Activated T-helper 17 cell treated with anti-CD3 and anti-CD28 coated beads, Interleukin-2, amount 50 U/mL, for 72 hours (primary cell): Measurements from ENCODE around the gene PRAF2. TPM values are rescaled to one million over a fixed set of nuclear protein-coding genes. Genes with fewer than 3 reads are reported as not detected.

ENCODE experiments used
- ATAC-seq: fragments of 150-1000 bp; cut with Tn5 transposase; replicated peaks from 2 replicates; pipeline ENCODE4 v1.10.0; 2021; ENCODE audit warnings: mild to moderate bottlenecking, moderate library complexity
- H3K27ac Mint-ChIP-seq: one replicate; pipeline ENCODE4 v1.8.0; 2022; ENCODE audit warnings: mixed read lengths
- H3K27me3 Mint-ChIP-seq: one replicate; pipeline ENCODE4 v1.8.0; 2022; ENCODE audit warnings: mixed read lengths
- H3K36me3 Mint-ChIP-seq: one replicate; pipeline ENCODE4 v1.8.0; 2022; ENCODE audit warnings: low read depth, mild to moderate bottlenecking, mixed read lengths
- H3K4me1 Mint-ChIP-seq: one replicate; pipeline ENCODE4 v1.8.0; 2022; ENCODE audit warnings: mixed read lengths
- H3K4me3 Mint-ChIP-seq: one replicate; pipeline ENCODE4 v1.8.0; 2022; ENCODE audit warnings: mild to moderate bottlenecking, mixed read lengths
- H3K9me3 Mint-ChIP-seq: one replicate; pipeline ENCODE4 v1.8.0; 2022; ENCODE audit warnings: mixed read lengths
- total RNA-seq, 2 donors: library from RNA; stranded (reverse); gene quantifications; one replicate each; pipeline ENCODE4 v1.2.3, GENCODE V29; 2022

The PRAF2 gene
- total RNA-seq = 10 to 100 TPM; 14.3 to 21.7 TPM

GRCh38 chrX:49073601-49074575 is at the start of gene PRAF2:
Gene PRAF2, minus strand, starts transcription at chrX:49074002. Its CDS starts 15 bp downstream, at chrX:49073987.
- H3K27ac Mint-ChIP-seq = peak within 1 kb of the TSS; percentile 85

GRCh38 chrX:49122499-49122898 is 48.7 kb upstream of the PRAF2 start:
- Mint-ChIP-seq H3K4me1 (peaks cover 22% of the 10 kb centered on the region), H3K36me3 (peaks cover 47% of the 10 kb centered on the region), H3K27ac (peak overlapping the region; percentile 98), H3K9me3 (no peaks in the 10 kb centered on the region), H3K27me3 (no peaks in the 10 kb centered on the region), H3K4me3 (peak overlapping the region; percentile 97)
- no peak for ATAC-seq

More at GRCh38 chrX:49073601-49074575, at the start of gene PRAF2:
- H3K4me1 Mint-ChIP-seq = peaks cover 8% of the 10 kb centered on the region
- no peaks in the 10 kb centered on the region for H3K27me3 Mint-ChIP-seq
- no peaks in the 10 kb centered on the region for H3K9me3 Mint-ChIP-seq
- ATAC-seq = peak; percentile 98
- peak within 1 kb of the TSS; percentile 81 for H3K4me3 Mint-ChIP-seq
- peaks cover 12% of the 10 kb centered on the region for H3K36me3 Mint-ChIP-seq

GRCh38 chrX:49120091-49120490 is 46.3 kb upstream of the PRAF2 start:
- H3K4me1 Mint-ChIP-seq = peaks cover 28% of the 10 kb centered on the region
- no peaks in the 10 kb centered on the region for H3K9me3 Mint-ChIP-seq
- ATAC-seq = no peak
- H3K27me3 Mint-ChIP-seq = no peaks in the 10 kb centered on the region
- no peak overlapping the region for H3K4me3 Mint-ChIP-seq
- peak overlapping the region; percentile 9 for H3K27ac Mint-ChIP-seq
- peaks cover 68% of the 10 kb centered on the region for H3K36me3 Mint-ChIP-seq

GRCh38 chrX:49117581-49117980 is 43.8 kb upstream of the PRAF2 start:
- H3K9me3 Mint-ChIP-seq = no peaks in the 10 kb centered on the region
- H3K4me1 Mint-ChIP-seq = peaks cover 22% of the 10 kb centered on the region
- peaks cover 81% of the 10 kb centered on the region for H3K36me3 Mint-ChIP-seq
- peak overlapping the region; percentile 31 for H3K4me3 Mint-ChIP-seq
- peak overlapping the region; percentile 61 for H3K27ac Mint-ChIP-seq
- H3K27me3 Mint-ChIP-seq = no peaks in the 10 kb centered on the region
- no peak for ATAC-seq

DNA sequence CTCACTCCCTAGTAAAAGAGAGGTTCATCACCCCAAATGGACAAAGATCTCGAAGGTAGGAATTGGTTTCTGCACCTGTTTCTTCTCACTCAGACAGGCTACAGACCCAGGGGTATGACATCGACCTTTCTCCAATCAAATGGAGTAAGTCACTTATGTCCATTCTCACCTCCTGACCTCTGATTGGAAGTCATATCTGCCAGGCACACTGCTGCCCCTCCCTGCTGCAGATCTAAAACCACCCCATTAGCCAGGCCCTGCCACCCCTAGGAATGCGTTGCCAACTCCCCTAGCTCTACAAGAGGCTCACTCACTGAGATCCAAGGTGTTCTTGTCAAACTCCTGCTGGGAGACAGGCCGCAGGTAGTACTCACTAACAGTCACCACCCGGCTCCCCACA is 42.9 kb upstream of the PRAF2 start:
- no peak for ATAC-seq
- Mint-ChIP-seq H3K27ac (no peak overlapping the region), H3K4me3 (no peak overlapping the region), H3K4me1 (peaks cover 17% of the 10 kb centered on the region), H3K27me3 (no peaks in the 10 kb centered on the region), H3K36me3 (peaks cover 81% of the 10 kb centered on the region), H3K9me3 (no peaks in the 10 kb centered on the region)

DNA sequence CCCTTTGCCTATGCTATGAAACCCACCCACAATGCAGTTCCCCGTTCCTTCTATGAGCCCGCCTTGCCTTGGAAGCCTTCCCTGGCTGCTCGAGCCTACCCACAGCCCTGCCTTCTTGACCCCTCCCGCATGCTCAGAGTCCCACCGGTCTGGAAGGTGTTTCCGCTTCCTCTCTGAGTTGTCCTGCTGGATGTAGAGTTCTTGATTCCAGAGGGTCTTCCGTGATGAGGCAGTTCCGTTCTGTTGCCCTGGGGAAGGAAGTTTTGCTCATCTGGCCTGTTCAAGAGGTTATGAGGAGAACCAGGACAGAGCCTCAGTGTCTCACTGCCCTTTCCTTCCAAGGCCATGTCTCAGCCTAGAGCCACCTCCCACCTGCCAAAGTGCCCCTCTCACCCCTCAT is 42.3 kb upstream of the PRAF2 start:
- ATAC-seq = no peak
- Mint-ChIP-seq H3K4me3 (no peak overlapping the region), H3K4me1 (peaks cover 15% of the 10 kb centered on the region), H3K27me3 (no peaks in the 10 kb centered on the region), H3K36me3 (peaks cover 77% of the 10 kb centered on the region), H3K9me3 (no peaks in the 10 kb centered on the region), H3K27ac (peak overlapping the region; percentile 3)

DNA sequence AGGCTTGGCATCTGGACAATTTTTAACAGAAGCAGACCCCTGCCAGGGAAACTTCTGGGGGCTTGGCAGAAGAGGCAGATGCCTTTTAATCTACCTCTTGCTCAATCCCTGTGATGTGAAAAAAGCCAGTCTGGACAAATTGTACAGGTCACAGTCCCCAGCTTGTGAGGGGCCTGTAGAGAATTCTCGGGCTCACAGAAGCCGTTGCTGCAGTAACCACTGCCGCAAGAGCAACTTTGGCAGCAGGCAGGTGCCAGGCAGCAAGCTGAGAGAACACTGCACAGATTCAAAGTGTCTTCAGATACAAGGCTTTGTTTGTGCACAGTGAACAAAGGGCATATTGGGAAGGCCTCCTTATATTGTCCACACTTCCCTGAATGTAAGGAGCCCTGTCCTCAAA is 38.0 kb upstream of the PRAF2 start:
- Mint-ChIP-seq H3K27ac (no peak overlapping the region), H3K36me3 (peaks cover 59% of the 10 kb centered on the region)

DNA sequence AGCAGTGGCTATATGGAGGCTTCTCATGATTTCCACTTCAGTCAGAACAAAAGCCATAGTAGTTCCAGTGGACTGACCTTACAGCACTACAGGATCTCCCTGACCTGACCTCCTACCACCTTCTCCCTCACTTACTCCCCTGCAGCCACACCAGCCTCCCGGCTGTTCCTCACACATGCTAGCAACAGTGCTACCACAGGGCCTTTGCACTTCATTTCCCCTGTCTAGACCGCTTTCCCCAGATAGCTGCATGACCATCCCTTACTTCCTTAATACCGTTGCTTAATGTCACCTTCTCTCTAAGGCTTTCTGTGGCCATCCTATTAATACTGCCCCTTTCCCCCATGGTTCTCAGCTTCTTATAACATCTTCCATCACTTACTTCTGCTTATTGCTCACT is 36.6 kb upstream of the PRAF2 start:
- no peak for ATAC-seq
- H3K9me3 Mint-ChIP-seq = no peaks in the 10 kb centered on the region
- no peaks in the 10 kb centered on the region for H3K27me3 Mint-ChIP-seq
- peaks cover 45% of the 10 kb centered on the region for H3K36me3 Mint-ChIP-seq
- no peaks in the 10 kb centered on the region for H3K4me1 Mint-ChIP-seq
- H3K4me3 Mint-ChIP-seq = no peak overlapping the region
- no peak overlapping the region for H3K27ac Mint-ChIP-seq

More for the DNA sequence above, 38.0 kb upstream of the PRAF2 start:
- Mint-ChIP-seq H3K4me1 (peaks cover 4% of the 10 kb centered on the region), H3K9me3 (no peaks in the 10 kb centered on the region), H3K4me3 (no peak overlapping the region), H3K27me3 (no peaks in the 10 kb centered on the region)
- no peak for ATAC-seq

DNA sequence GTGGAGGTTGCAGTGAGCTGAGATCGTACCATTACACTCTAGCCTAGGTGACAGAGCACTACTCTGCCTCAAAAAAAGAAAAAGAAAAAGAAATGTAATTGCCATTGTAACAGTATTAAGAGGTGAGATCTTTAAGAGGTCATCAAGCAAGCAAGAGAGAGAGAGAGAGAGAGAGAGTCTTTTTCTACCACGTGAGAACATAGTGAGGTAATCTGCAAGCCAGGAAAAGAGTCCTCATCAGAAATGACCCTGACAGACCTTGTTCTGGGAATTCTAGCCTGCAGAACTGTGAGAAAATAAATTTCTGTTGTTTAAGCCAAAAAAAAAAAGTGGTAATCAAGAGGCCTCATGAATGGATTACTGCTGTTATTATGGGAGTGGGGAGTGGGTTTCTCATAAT is 34.8 kb upstream of the PRAF2 start:
- no peak overlapping the region for H3K4me3 Mint-ChIP-seq
- H3K36me3 Mint-ChIP-seq = peaks cover 35% of the 10 kb centered on the region

DNA sequence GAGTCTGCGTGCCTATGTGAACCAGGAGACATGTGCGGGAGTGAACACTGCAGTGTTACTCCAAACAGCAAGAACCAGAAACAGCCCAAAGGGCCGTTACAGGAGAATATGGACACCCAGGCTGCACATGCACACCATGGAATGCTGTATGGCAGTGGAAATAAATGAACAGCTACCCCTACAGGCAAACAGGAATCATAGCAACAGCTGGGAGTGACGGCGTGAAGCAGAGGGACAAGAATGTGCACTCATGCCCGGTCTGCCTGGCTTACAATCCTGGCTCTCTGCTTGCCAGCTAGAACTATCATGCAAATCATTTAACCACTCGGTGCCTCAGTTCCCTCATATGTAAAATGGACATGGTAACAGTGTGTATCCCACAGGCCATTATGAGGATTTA is 33.1 kb upstream of the PRAF2 start:
- no peaks in the 10 kb centered on the region for H3K4me1 Mint-ChIP-seq
- ATAC-seq = peak; percentile 52
- no peaks in the 10 kb centered on the region for H3K9me3 Mint-ChIP-seq
- H3K27ac Mint-ChIP-seq = no peak overlapping the region
- H3K27me3 Mint-ChIP-seq = no peaks in the 10 kb centered on the region
- no peak overlapping the region for H3K4me3 Mint-ChIP-seq
- peaks cover 18% of the 10 kb centered on the region for H3K36me3 Mint-ChIP-seq

More for the DNA sequence above, 34.8 kb upstream of the PRAF2 start:
- no peak for ATAC-seq
- no peaks in the 10 kb centered on the region for H3K4me1 Mint-ChIP-seq
- no peaks in the 10 kb centered on the region for H3K27me3 Mint-ChIP-seq
- no peak overlapping the region for H3K27ac Mint-ChIP-seq
- no peaks in the 10 kb centered on the region for H3K9me3 Mint-ChIP-seq

DNA sequence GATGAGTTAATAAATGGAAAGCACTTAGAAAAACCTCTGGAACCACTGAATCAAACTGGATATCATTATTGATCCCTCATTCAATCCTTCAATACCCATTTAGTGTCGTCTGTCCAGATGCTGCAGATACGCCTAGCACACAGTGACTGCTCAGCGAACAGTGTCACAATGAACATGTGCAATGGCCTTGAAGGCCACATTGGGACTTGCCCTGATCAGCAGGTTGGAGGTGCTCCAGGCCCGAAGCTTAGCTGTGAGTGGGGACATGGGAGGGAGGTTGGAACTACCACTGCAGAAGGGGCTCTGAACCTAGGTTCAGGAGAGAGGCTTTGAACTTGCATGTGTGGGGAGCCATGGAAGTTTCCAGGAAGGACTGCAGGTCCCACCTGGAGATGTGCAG is 32.5 kb upstream of the PRAF2 start:
- no peaks in the 10 kb centered on the region for H3K27me3 Mint-ChIP-seq
- H3K4me1 Mint-ChIP-seq = no peaks in the 10 kb centered on the region
- ATAC-seq = no peak
- H3K9me3 Mint-ChIP-seq = no peaks in the 10 kb centered on the region
- H3K4me3 Mint-ChIP-seq = no peak overlapping the region
- H3K36me3 Mint-ChIP-seq = peaks cover 14% of the 10 kb centered on the region
- no peak overlapping the region for H3K27ac Mint-ChIP-seq

DNA sequence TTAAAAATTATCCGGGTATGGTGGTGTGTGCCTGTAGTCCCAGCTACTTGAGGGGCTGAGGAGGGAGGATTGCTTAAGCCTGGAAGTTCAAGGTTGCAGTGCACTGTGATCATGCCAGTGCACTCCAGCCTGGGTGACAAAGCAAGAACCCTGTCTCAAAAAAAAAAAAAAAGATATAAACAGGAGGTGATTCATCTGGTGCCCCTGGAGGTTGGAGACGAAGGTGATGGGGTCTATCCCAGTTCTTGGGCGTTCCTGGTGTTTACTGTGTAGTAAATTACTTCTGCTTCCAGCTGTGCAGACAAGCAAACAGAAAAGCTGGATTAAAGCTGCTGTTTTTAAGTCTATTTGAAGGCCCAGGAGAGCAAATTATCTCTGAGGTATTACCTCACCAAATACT is 29.8 kb upstream of the PRAF2 start:
- Mint-ChIP-seq H3K36me3 (no peaks in the 10 kb centered on the region), H3K4me1 (no peaks in the 10 kb centered on the region), H3K27ac (no peak overlapping the region), H3K4me3 (no peak overlapping the region), H3K27me3 (no peaks in the 10 kb centered on the region), H3K9me3 (no peaks in the 10 kb centered on the region)
- ATAC-seq = no peak

DNA sequence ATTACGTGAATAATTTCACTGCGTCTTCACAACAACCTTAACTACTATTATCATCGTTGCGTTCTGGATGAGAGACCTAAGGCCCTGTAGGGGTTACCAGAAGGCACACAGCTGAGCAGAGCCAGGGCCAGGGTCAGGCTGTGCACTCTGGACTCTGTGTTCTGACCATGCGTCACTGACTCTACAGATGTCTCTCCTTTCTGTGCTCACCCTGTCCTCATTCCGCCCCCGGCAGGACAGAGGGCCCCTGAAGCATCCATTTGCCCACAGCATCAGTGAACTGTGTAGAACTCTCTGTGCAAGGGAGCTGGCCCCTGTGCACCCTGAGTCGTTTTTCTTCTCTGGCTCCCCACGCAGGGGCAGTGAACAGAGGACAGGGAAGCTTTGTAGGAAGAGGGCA is 28.4 kb upstream of the PRAF2 start:
- no peaks in the 10 kb centered on the region for H3K9me3 Mint-ChIP-seq

DNA sequence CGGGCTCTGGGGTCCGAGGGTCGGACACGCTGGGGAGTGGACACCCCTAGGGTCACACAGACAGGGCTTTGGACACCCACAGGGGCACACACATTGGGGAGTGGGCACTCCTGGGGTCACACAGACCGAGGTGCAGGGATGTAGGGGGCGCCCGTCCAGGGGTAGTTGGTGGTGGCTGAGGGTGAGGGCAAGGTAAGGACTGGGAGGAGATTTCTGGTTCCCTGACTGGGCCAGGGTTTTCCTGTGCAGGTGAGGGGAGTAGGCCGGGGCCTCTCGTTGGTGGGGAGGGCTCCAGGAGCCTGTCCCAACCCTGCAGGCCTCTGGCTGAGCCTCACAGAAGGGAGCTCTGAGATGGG is 27.8 kb upstream of the PRAF2 start:
- no peak for ATAC-seq
- no peaks in the 10 kb centered on the region for H3K9me3 Mint-ChIP-seq

More for the DNA sequence above, 28.4 kb upstream of the PRAF2 start:
- Mint-ChIP-seq H3K27ac (no peak overlapping the region), H3K27me3 (no peaks in the 10 kb centered on the region), H3K4me1 (no peaks in the 10 kb centered on the region), H3K4me3 (peak overlapping the region; percentile 85), H3K36me3 (no peaks in the 10 kb centered on the region)
- ATAC-seq = no peak

More for the DNA sequence above, 27.8 kb upstream of the PRAF2 start:
- Mint-ChIP-seq H3K4me3 (peak overlapping the region; percentile 85), H3K36me3 (no peaks in the 10 kb centered on the region), H3K27me3 (no peaks in the 10 kb centered on the region), H3K27ac (peak overlapping the region; percentile 62), H3K4me1 (no peaks in the 10 kb centered on the region)
